Stomach (tissue), 4 donors: ENCODE measurements around the gene IRF5.

Experiments
- POLR2A ChIP-seq, 4 donors: fragments of 450-650 bp; IDR thresholded peaks; one replicate each; pipeline ENCODE4 v1.6.1; 2016; ENCODE audit warnings: antibody characterized with exemption in 4 of 4, control low read depth in 2 of 4, mild to moderate bottlenecking in 1 of 4, moderate library complexity in 1 of 4
- POLR2AphosphoS5 ChIP-seq, 3 donors: sonication (generic); formaldehyde crosslinking; IDR thresholded peaks; one replicate each; pipeline ENCODE4 v1.6.1; 2016; ENCODE audit warnings: antibody characterized with exemption in 3 of 3
- TF ChIP-seq, protein P1 (sequence below), 7 experiments: fragments of 450-650 bp in 4 of 7; fragments of 200-600 bp in 3 of 7; sonication (generic) in 3 of 7; IDR thresholded peaks; one replicate each; pipeline ENCODE4 v1.5.1; 2016 to 2019; ENCODE audit warnings: antibody characterized with exemption in 7 of 7, control low read depth in 2 of 7, mild to moderate bottlenecking in 1 of 7

DNA sequence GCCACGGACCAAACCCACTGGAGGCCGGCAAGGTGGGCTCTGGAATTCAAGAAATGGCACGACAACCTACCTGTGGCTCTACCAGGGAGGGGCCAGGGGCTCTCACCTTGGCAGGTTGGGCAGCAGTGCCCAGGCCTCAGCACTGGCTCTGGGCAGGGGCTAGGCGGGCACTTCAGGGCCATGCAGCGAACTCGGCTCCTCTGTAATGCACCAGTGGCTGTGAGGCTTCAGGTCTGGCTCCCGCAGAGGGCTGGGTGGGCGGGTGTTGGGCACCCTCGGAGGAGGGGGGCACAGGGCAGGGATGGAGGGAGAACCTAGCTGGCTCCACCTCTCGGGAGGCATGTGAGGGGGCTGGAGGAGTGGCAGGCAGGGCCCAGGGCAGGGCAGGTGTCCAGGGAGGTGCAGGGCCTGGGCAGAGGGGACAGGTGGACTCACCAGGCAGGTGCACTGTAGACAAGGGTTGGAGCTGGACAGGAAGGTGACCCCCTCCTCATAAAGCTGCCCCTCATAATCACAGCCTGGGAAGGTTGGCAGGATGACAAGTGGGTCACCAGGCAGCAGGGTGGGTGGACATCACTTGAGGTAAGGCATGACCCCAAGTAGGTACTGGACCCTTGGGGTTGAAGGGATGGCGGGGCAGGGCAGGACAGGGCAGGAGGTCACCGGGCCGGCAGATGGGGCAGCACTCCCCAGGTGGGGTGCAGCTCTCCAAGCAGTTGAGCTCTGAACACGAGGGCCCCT, 33.9 kb upstream of the IRF5 start:
- TF ChIP-seq POLR2A (IDR thresholded peaks at IDR 0.05) (no peak), POLR2AphosphoS5 (IDR thresholded peaks at IDR 0.05) (no peak)
- TF ChIP-seq, protein P1, sequence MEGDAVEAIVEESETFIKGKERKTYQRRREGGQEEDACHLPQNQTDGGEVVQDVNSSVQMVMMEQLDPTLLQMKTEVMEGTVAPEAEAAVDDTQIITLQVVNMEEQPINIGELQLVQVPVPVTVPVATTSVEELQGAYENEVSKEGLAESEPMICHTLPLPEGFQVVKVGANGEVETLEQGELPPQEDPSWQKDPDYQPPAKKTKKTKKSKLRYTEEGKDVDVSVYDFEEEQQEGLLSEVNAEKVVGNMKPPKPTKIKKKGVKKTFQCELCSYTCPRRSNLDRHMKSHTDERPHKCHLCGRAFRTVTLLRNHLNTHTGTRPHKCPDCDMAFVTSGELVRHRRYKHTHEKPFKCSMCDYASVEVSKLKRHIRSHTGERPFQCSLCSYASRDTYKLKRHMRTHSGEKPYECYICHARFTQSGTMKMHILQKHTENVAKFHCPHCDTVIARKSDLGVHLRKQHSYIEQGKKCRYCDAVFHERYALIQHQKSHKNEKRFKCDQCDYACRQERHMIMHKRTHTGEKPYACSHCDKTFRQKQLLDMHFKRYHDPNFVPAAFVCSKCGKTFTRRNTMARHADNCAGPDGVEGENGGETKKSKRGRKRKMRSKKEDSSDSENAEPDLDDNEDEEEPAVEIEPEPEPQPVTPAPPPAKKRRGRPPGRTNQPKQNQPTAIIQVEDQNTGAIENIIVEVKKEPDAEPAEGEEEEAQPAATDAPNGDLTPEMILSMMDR (IDR thresholded peaks at IDR 0.05), result no peak
